Panc1 (cell line): Measurements from ENCODE around the gene GPRC5C. TPM values are rescaled to one million over a fixed set of nuclear protein-coding genes. Genes with fewer than 3 reads are reported as not detected.
"Not testable (repeated sequence)": the region's sequence is repeated elsewhere in the genome, so short reads cannot be mapped to it uniquely, and the experiment has no call there.

ENCODE experiments used
- ATAC-seq: fragments of 200-7000 bp; cut with Tn5 transposase; 2 replicates; pipeline ENCODE4 v1.9.1; 2020; ENCODE audit warnings: mild to moderate bottlenecking, moderate library complexity
- BruUV-seq: library from RNA; stranded (reverse); fragments of 400-500 nt; replicated peaks from 2 replicates; lab custom pipeline; 2021; lab: Mats Ljungman, UMichigan
- CTCF ChIA-PET: fragments of 300-600 bp; sonication (Branson Sonifier 250); formaldehyde crosslinking; loops from one replicate; lab custom pipeline; 2022; ENCODE audit warnings: antibody characterized with exemption; lab: Charles Lee
- POLR2A ChIA-PET: fragments of 300-600 bp; sonication (Branson Sonifier 250); formaldehyde crosslinking; loops from one replicate; lab custom pipeline; 2022; ENCODE audit warnings: antibody characterized with exemption; lab: Charles Lee
- DNase-seq: peaks from one replicate; pipeline ENCODE4 v3.0.0-alpha.2; 2010; ENCODE audit warnings: low read depth, low spot score
- H3K27ac ChIP-seq: 2 replicates; pipeline ENCODE4 v1.5.1; 2011; ENCODE audit warnings: mild to moderate bottlenecking, low read length, inconsistent platforms
- H3K27me3 ChIP-seq: fragments of 200-500 bp; sonication (Bioruptor generic); 2 replicates; pipeline ENCODE4 v1.6.0; 2014; ENCODE audit warnings: low read length, inconsistent platforms; ENCODE audit not compliant: control insufficient read depth, insufficient read depth
- H3K36me3 ChIP-seq: fragments of 200-500 bp; sonication (Bioruptor generic); 2 replicates; pipeline ENCODE4 v1.5.1; 2014; ENCODE audit warnings: inconsistent platforms, mild to moderate bottlenecking, low read length, moderate library complexity; ENCODE audit not compliant: control insufficient read depth, insufficient read depth
- H3K4me1 ChIP-seq: 2 replicates; pipeline ENCODE4 v1.5.1; 2011; ENCODE audit warnings: inconsistent platforms, mild to moderate bottlenecking, low read length, moderate library complexity; ENCODE audit not compliant: control insufficient read depth, insufficient read depth
- H3K4me3 ChIP-seq, 2 experiments: 2 replicates each; pipeline ENCODE4 v1.5.1; 2011 to 2012; ENCODE audit warnings: low read depth in 2 of 2, low read length in 2 of 2, mild to moderate bottlenecking in 2 of 2, inconsistent platforms in 1 of 2, moderate library complexity in 1 of 2
- H3K9me3 ChIP-seq: fragments of 200-500 bp; sonication (Bioruptor generic); 2 replicates; pipeline ENCODE4 v1.5.1; 2014; ENCODE audit warnings: low read depth, mild to moderate bottlenecking, inconsistent platforms, low read length, moderate library complexity; ENCODE audit not compliant: control insufficient read depth, insufficient read depth
- CTCF ChIP-seq: fragments of 450-650 bp; IDR thresholded peaks from 2 replicates; pipeline ENCODE4 v1.5.1; 2017; ENCODE audit warnings: mild to moderate bottlenecking
- POLR2AphosphoS5 ChIP-seq: IDR thresholded peaks from 2 replicates; pipeline ENCODE4 v1.6.1; 2012; ENCODE audit warnings: mild to moderate bottlenecking, low read depth, low read length, moderate library complexity
- REST ChIP-seq, 2 experiments: IDR thresholded peaks; 2 replicates each; pipeline ENCODE4 v1.6.1; 2011 to 2012; ENCODE audit warnings: low read depth in 2 of 2, control low read depth in 1 of 2, low read length in 1 of 2, mild to moderate bottlenecking in 1 of 2, moderate library complexity in 1 of 2; ENCODE audit not compliant: insufficient read depth in 1 of 2
- SIN3A ChIP-seq: IDR thresholded peaks from 2 replicates; pipeline ENCODE4 v1.6.1; 2012; ENCODE audit warnings: low read depth, mild to moderate bottlenecking, low read length, moderate library complexity, borderline replicate concordance; ENCODE audit not compliant: insufficient read depth
- TCF7L2 ChIP-seq: IDR thresholded peaks from 2 replicates; pipeline ENCODE4 v1.6.1; 2011; ENCODE audit warnings: mild to moderate bottlenecking, low read depth, low read length, inconsistent platforms
- in situ Hi-C: cut with HindIII; loops from 2 replicates; pipeline ENCODE4 v1.10.0; 2016; ENCODE audit warnings: low sequenced_read_pairs, low pct_unique_long_range_greater_than_20kb
- intact Hi-C: fragments of 100-400 bp; cut with micrococcal nuclease; formaldehyde crosslinking; loops from one replicate; pipeline ENCODE4 v1.10.0; 2022; ENCODE audit not compliant: unreplicated experiment
- total RNA-seq: library from RNA; stranded (reverse); gene quantifications from one replicate; pipeline ENCODE4 v1.2.1, GENCODE V29; 2021; ENCODE audit not compliant: unreplicated experiment

Gene GPRC5C
- total RNA-seq, 1 experiment from 2014 or later = 57.1 TPM

- in situ Hi-C loops (no loop called here), intact Hi-C loops (no loop called here)
- Histone ChIP-seq H3K27me3 (no peaks in the 10 kb centered on the region), H3K36me3 (no peaks in the 10 kb centered on the region), H3K9me3 (no peaks in the 10 kb centered on the region), H3K27ac (no peak overlapping the region), H3K4me1 (no peaks in the 10 kb centered on the region), H3K4me3 (no peak overlapping the region)
- DNase-seq (no peak), ATAC-seq (no peak)
- BruUV-seq = no TSS peak
- TF ChIP-seq TCF7L2 (no peak), POLR2AphosphoS5 (no peak), CTCF (no peak), SIN3A (no peak), REST (IDR thresholded peaks at IDR 0.05; ENCODE audit: insufficient read depth in 1 of 2, low read depth in 2 of 2, low read length in 1 of 2) (no peak)
- ChIA-PET CTCF (no interaction called here), POLR2A (no interaction called here)
Measured at GRCh38 chr17:74404218-74404617, 27.7 kb upstream of the GPRC5C start.

GRCh38 chr17:74404789-74405188 lies 27.1 kb upstream of the GPRC5C start:
- no peak overlapping the region for H3K27ac ChIP-seq
- DNase-seq (no peak), ATAC-seq (no peak)
- CTCF ChIA-PET = no interaction called here
- no TSS peak for BruUV-seq
- no peaks in the 10 kb centered on the region for H3K36me3 ChIP-seq
- no peaks in the 10 kb centered on the region for H3K4me1 ChIP-seq
- TF ChIP-seq REST (IDR thresholded peaks at IDR 0.05; ENCODE audit: insufficient read depth in 1 of 2, low read depth in 2 of 2, low read length in 1 of 2) (no peak), POLR2AphosphoS5 (no peak), CTCF (no peak), SIN3A (no peak), TCF7L2 (no peak)
- H3K4me3 ChIP-seq = no peak overlapping the region
- in situ Hi-C loops = no loop called here
- POLR2A ChIA-PET = no interaction called here
- intact Hi-C loops = no loop called here
- no peaks in the 10 kb centered on the region for H3K27me3 ChIP-seq
- no peaks in the 10 kb centered on the region for H3K9me3 ChIP-seq

GRCh38 chr17:74405311-74405710 lies 26.6 kb upstream of the GPRC5C start:
- H3K27me3 ChIP-seq, POLR2A ChIA-PET, CTCF ChIA-PET, DNase-seq, intact Hi-C loops, H3K36me3 ChIP-seq, H3K4me1 ChIP-seq, ATAC-seq, in situ Hi-C loops, H3K4me3 ChIP-seq, H3K27ac ChIP-seq, BruUV-seq, H3K9me3 ChIP-seq: not testable (repeated sequence)
